Measurements from ENCODE around the gene HOXD9. TPM values are rescaled to one million over a fixed set of nuclear protein-coding genes. Genes with fewer than 3 reads are reported as not detected.

The HOXD9 gene
- polyA plus RNA-seq, 1 donor from 2014 or later: not detected

- H3K27me3 ChIP-seq (ENCODE audit: insufficient read depth, low read depth, low read length): peaks cover 99% of the 10 kb centered on the region
- H3K9me2 ChIP-seq (ENCODE audit: insufficient read depth, low read length): no peaks in the 10 kb centered on the region
- H3K9me3 ChIP-seq (ENCODE audit: low read length): peaks cover 4% of the 10 kb centered on the region
- H3K9ac ChIP-seq (ENCODE audit: low read length): no peak overlapping the region
- peak overlapping the region; percentile 58 for H3K4me3 ChIP-seq (ENCODE audit: low read length)
- H2AFZ ChIP-seq (ENCODE audit: low read depth, low read length): no peak overlapping the region
- no peaks in the 10 kb centered on the region for H3K36me3 ChIP-seq (ENCODE audit: insufficient read depth, low read length)
- TF ChIP-seq RAD21 (conservative IDR thresholded peaks at IDR 0.05) (peak; percentile 87), SMC3 (conservative IDR thresholded peaks at IDR 0.05; ENCODE audit: poor library complexity) (peak; percentile 88), POLR2AphosphoS5 (IDR thresholded peaks at IDR 0.05) (peak; percentile 34), MXI1 (conservative IDR thresholded peaks at IDR 0.05; ENCODE audit: poor library complexity, severe bottlenecking) (no peak)
- TF ChIP-seq, protein P1, sequence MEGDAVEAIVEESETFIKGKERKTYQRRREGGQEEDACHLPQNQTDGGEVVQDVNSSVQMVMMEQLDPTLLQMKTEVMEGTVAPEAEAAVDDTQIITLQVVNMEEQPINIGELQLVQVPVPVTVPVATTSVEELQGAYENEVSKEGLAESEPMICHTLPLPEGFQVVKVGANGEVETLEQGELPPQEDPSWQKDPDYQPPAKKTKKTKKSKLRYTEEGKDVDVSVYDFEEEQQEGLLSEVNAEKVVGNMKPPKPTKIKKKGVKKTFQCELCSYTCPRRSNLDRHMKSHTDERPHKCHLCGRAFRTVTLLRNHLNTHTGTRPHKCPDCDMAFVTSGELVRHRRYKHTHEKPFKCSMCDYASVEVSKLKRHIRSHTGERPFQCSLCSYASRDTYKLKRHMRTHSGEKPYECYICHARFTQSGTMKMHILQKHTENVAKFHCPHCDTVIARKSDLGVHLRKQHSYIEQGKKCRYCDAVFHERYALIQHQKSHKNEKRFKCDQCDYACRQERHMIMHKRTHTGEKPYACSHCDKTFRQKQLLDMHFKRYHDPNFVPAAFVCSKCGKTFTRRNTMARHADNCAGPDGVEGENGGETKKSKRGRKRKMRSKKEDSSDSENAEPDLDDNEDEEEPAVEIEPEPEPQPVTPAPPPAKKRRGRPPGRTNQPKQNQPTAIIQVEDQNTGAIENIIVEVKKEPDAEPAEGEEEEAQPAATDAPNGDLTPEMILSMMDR (IDR thresholded peaks at IDR 0.05; ENCODE audit: poor library complexity, severe bottlenecking): peak; percentile 89
- H3K4me2 ChIP-seq (ENCODE audit: low read length): no peak overlapping the region
- no peak overlapping the region for H3K27ac ChIP-seq (ENCODE audit: low read length)
- H3F3A ChIP-seq (ENCODE audit: insufficient read depth, low read length, poor library complexity, severe bottlenecking): no peaks in the 10 kb centered on the region
- no peaks in the 10 kb centered on the region for H3K79me2 ChIP-seq (replicated peaks; ENCODE audit: insufficient read depth, low read length)
- no peaks in the 10 kb centered on the region for H4K20me1 ChIP-seq (ENCODE audit: insufficient read depth)
These were observed 34.2 kb upstream of the HOXD9 start for GRCh38 chr2:176088048-176088936.

DNA sequence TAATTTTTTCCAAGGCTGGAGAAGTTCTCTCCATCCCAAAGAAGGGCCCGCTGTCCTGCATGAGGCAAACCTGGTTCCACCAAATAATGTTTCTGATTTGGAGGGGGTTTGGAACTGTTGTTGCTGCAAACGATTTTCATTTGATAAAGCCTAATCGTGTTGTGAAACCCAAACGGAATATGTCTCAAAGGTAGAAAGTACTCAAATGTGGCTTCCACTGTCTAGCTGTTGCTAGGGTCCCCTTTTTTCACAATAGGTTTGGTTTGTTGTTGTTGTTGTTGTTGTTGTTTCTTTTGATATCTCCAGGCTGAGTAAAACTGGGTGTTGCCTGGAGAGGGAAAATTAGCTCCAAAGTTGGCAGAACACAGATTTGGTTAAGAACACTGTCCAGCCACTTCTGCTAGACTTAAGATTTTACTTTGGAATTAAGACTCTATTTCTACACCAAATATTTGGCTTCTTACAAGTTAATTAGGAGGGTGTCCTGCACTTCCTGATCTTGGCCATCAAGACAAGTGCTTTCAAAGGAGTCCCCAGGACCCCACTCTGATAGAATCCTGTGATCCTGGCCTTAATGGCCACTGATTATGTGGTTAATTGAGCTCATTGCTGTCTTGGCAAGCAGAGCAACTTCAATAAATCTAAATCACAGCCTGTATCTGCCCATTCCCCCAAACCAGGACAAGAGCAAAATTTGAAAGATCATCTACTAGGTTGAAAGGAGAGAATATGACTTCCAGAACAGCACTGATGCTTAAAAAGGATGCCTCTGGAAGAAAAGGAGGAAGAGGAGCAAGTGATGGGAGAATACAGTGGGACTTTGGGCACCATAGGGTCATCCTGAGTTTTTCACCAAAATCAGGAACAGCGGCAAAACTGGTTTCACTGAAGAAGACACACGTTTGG lies 33.3 kb upstream of the HOXD9 start:
- no peak overlapping the region for H3K27ac ChIP-seq (ENCODE audit: low read length)
- no peaks in the 10 kb centered on the region for H4K20me1 ChIP-seq (ENCODE audit: insufficient read depth)
- no peaks in the 10 kb centered on the region for H3K9me3 ChIP-seq (ENCODE audit: low read length)
- H3F3A ChIP-seq (ENCODE audit: insufficient read depth, low read length, poor library complexity, severe bottlenecking): no peaks in the 10 kb centered on the region
- H3K9ac ChIP-seq (ENCODE audit: low read length): no peak overlapping the region
- no peaks in the 10 kb centered on the region for H3K9me2 ChIP-seq (ENCODE audit: insufficient read depth, low read length)
- no peak for TF ChIP-seq MXI1 (conservative IDR thresholded peaks at IDR 0.05; ENCODE audit: poor library complexity, severe bottlenecking)
- TF ChIP-seq, protein P2, sequence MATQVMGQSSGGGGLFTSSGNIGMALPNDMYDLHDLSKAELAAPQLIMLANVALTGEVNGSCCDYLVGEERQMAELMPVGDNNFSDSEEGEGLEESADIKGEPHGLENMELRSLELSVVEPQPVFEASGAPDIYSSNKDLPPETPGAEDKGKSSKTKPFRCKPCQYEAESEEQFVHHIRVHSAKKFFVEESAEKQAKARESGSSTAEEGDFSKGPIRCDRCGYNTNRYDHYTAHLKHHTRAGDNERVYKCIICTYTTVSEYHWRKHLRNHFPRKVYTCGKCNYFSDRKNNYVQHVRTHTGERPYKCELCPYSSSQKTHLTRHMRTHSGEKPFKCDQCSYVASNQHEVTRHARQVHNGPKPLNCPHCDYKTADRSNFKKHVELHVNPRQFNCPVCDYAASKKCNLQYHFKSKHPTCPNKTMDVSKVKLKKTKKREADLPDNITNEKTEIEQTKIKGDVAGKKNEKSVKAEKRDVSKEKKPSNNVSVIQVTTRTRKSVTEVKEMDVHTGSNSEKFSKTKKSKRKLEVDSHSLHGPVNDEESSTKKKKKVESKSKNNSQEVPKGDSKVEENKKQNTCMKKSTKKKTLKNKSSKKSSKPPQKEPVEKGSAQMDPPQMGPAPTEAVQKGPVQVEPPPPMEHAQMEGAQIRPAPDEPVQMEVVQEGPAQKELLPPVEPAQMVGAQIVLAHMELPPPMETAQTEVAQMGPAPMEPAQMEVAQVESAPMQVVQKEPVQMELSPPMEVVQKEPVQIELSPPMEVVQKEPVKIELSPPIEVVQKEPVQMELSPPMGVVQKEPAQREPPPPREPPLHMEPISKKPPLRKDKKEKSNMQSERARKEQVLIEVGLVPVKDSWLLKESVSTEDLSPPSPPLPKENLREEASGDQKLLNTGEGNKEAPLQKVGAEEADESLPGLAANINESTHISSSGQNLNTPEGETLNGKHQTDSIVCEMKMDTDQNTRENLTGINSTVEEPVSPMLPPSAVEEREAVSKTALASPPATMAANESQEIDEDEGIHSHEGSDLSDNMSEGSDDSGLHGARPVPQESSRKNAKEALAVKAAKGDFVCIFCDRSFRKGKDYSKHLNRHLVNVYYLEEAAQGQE (IDR thresholded peaks at IDR 0.05; ENCODE audit: borderline replicate concordance): no peak
- no peak for TF ChIP-seq EP300 (conservative IDR thresholded peaks at IDR 0.05; ENCODE audit: poor library complexity, severe bottlenecking)
- TF ChIP-seq POLR2AphosphoS5 (IDR thresholded peaks at IDR 0.05): peak; percentile 34
- no peak for TF ChIP-seq TAF1 (IDR thresholded peaks at IDR 0.05; ENCODE audit: low read depth)
- TF ChIP-seq, protein P1 (IDR thresholded peaks at IDR 0.05; ENCODE audit: poor library complexity, severe bottlenecking): no peak
- no peak for TF ChIP-seq RAD21 (conservative IDR thresholded peaks at IDR 0.05)
- no peak for TF ChIP-seq SMC3 (conservative IDR thresholded peaks at IDR 0.05; ENCODE audit: poor library complexity)
- no peak overlapping the region for H3K4me2 ChIP-seq (ENCODE audit: low read length)
- H3K79me2 ChIP-seq (replicated peaks; ENCODE audit: insufficient read depth, low read length): no peaks in the 10 kb centered on the region
- no peak overlapping the region for H3K4me3 ChIP-seq (ENCODE audit: low read length)
- H2AFZ ChIP-seq (ENCODE audit: low read depth, low read length): no peak overlapping the region
- peaks cover 99% of the 10 kb centered on the region for H3K27me3 ChIP-seq (ENCODE audit: insufficient read depth, low read depth, low read length)
- H3K36me3 ChIP-seq (ENCODE audit: insufficient read depth, low read length): no peaks in the 10 kb centered on the region

Measured in neural cell (in vitro differentiated cells).